HG03066 (cell line): ENCODE measurements around the gene ASB16.

Experiments
- ATAC-seq: cut with Tn5 transposase; IDR thresholded peaks from one replicate; pipeline ENCODE4 v1.9.1; 2021; ENCODE audit warnings: low read depth; ENCODE audit not compliant: unreplicated experiment

Gene ASB16

DNA sequence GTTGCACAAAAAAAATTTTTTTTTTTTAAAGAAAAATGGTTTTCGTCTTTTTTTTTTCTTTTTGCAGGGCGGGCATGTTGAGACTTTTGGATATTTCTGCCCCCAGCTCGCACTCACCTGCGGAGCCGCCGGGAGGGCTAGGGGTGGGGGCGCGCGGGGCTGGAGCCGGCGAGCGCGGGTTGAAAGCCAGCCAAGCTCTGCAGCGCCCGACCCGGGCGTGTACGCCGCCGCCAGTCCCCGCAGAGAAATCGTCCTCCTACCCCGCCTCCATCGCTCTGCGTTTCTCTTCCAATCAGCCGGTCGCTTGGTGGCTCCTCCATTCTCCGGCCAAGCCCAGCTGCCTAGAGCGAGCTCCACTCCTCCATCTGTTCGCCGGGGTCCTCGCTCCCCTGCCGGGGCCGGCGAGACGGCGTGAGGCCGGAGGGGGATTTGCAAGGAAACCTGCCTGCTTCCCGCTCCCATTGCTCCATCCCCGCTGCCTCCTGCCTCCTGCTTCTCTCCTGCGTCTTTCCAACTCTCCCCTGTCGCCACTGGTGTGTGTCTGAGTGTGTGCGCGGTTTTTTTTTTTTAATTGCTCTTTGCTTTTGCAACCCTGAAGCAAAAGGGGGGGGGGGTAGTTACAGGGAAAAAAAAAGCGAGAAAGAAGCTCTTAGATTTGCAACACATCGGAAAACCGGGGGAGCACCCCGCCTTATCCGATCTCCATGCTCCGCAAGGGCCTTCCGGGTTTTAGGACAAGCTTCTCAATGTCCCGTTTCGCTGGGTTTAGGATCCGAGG lies 50.8 kb downstream of the ASB16 start:
- no peak for ATAC-seq

- ATAC-seq: no peak
These were observed 51.3 kb downstream of the ASB16 start for GRCh38 chr17:44221862-44222111.

DNA sequence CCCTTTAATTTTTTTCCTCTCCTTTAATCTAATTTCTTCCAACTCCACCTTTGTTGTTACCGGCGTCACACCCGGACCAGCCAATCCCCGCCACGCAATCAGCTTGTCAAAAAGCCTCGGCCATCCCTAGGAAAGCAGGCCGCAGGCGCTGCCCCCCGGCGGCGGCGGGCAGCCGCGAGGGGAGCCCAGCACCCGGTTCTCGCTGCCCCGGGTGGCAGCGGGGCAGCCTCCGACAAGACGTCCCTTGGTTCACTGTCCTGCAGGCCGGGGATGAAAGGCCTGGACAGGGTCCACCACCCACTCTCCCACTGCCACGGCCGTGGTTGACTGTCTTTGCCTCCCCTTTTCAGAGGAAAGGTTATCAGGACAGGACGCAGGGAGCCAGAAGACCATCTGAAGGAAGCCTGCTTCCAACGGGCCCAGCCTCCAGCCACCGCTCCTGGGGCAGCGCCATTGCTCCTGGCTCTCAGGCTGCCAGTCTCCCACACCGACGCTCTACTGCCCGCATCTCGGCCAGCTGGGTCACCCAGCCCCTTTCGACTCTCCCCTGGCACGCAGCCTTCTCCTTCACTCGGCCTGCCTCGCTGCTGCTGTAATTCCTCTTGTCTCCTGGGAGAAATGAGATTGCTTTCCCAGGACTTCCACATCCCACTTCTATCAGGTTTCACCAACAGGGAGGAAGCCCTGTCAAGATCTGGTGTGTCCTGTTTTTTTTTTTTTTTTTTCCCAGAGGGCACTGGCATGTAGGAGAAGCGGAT lies 51.8 kb downstream of the ASB16 start:
- no peak for ATAC-seq

- no peak for ATAC-seq
These were observed 53.1 kb downstream of the ASB16 start for GRCh38 chr17:44223541-44224071.
